GM04504 (cell line): ENCODE measurements around the gene BICRAL.
"Not testable (repeated sequence)": the region's sequence is repeated elsewhere in the genome, so short reads cannot be mapped to it uniquely, and the experiment has no call there.

ENCODE experiments used
- DNase-seq: peaks from one replicate; pipeline ENCODE4 v3.0.0-alpha.2; 2012; ENCODE audit warnings: low read depth

Gene BICRAL

DNA sequence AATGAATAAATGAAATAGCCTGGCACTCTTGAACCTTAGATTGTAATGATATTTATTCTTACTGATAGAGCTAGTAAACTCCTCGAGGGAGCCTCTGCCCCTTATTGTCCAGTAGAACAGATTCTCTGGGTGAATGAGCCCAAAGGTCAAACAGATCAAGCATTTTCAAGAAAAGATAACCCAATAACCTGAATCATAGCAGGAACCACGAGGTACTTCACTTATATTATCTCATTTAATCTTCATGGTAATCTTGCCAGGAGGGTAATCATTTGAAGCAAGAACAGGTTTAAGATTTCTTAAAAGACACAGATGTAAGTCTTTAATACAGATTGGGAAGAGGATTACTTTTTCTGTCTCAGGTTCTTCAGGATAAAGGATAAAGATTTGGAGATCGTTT lies 18.9 kb upstream of the BICRAL start:
- no peak for DNase-seq

DNA sequence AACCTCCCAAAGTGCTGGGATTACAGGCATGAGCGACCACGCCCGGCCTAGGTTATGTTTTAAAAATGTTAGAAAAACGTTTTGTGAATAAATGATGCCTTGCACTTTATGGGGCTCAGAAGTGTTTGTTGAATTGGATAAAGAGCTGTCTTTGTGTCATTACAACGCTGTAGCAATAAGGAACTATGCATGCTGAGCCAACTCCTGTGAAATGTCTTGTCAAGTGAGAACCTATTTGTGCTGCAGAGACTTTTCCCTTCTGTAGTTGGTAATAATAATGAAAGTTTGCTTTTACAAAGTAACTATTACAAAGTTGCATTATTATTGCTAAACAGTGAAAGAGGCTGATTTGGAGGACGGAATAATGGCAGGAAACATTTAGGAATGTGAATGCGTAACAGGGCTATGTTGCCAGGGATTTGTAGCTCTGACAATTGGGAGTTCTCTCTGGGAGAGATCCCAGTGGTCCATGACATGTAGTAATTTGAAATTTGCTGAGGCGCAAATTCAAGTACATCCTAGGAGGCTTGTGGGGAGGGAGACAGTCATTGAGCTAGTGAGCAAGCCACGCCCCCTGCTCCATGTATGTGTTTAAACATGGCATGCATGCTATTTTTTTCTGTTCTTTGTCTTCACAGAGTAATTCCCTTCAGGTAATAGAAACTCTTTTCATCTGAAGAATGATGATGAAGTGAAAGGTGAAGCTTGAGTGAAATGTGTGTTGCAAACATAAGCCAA lies 16.8 kb upstream of the BICRAL start:
- DNase-seq, result no peak

DNA sequence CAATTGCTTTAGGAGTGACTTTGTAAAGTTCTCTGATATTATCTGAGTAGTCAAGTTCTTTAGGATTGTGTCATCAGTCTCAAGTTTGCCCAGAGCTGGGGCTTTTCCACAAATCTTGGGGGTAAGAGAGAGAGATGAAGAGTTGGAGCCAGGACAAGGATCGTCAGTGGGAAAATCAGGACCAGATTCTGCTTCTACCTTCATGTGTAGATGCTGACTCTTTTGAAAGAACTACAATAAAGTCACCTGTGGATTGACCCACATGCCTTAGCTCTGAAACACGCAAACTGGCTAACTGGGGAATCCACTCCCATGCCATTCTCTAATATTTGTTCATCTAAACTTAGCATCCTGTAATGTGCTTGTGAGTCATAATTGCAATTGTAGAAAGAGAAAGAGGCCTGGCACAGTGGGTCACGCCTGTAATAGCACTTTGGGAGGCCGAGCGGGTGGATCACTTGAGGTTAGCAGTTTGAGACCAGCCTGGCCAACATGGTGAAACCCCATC lies 15.6 kb upstream of the BICRAL start:
- no peak for DNase-seq

DNA sequence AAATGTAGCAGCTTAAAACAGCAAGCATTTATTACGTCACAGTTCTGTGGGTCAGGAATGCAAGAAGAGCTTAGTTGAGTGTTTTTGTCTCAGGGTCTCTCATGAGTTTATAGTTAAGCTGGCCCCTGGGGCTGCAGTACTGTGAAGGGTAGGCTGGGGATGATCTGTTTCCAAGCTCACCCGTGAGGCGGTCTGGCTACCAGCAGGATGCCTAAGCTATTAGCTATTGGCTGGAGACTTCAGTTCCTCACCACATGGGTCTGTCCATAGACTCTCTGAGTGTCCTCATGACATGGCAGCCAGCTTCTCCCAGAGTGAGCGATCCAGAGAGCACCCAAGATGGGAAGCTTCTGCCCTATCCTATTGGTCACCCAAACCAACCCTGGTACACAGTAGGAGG lies 12.8 kb upstream of the BICRAL start:
- no peak for DNase-seq

DNA sequence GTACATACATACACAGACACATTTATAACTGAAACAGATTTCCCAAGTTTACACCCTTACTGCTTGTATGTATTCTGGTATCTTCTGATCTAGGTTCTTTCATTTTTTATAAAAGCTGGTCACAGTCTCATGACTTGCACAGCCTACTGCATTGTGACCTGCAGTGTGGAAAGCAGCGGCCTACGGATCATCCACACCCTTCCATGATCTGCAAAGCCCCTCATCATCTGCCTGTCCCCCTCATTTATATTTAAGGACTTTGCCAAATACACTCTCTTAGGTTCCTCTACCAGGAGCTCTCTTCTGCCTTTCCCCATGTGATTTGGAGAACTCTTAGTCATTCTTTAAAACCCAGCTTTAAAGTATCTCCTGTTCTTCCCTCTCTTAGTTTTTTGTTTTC lies 12.0 kb upstream of the BICRAL start:
- DNase-seq, result no peak

DNA sequence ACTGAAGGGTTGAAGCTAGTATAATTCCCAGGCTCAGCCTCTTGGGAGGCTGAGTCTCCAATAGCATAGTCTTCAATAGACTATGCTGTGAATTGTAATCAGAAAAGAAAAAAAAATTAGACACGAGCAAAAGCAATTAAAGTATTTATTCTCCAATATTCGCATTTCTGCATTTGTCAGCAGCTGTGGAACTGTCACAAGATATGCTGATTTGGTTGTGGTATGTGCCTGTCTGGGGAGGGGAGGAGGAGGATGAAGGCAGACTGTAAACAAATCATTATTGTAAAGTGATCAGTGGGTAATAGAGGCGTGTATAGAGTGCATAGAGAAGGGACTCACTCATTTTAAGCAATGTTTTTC lies 10.1 kb upstream of the BICRAL start:
- DNase-seq, result no peak

DNA sequence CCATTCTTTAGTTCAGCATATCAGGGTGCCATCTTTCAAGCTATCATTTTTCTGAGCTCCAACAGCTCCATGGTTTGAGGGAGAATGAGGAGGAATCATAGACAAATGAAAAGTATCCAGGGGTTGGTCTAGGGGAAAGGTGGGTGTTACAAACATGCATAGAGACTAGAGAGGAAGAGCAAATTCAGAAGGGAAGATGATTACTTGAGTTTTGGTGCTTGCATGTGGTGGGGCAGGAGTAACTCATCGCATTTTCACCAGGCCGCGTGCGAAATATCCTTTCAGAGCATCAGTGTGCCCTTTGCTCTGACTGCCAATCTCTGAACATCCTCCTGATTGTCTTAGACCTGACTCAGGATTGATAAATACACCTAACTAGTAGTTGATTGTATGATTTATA lies 7.7 kb upstream of the BICRAL start:
- DNase-seq, result no peak

DNA sequence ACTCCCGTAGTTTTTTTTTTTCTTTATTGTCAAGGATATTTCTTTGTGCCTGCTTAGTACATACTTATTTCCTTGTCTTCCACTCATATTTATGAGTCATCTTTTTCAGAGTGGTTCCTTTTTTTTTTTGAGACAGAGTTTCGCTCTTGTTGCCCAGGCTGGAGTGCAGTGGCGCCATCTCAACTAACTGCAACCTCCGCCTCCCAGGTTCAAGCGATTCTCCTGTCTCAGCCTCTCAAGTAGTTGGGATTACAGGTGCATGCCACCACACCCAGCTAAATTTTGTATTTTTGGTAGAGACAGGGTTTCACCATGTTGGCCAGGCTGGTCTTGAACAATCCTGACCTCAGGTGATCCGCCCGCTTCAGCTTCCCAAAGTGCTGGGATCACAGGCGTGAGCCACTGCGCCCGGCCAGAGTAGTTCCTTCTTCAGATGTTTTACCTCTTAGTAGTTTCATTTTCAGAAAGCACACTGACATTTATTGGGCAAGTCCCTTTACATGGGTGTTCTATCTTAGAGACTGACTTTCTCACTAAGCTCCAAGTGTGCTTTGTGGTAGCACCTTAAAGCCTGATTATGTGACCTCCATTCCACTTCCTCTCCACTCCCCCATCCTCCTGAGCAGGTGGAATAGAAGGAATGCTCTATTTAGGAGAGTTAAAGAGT lies 6.9 kb upstream of the BICRAL start:
- DNase-seq, result not testable (repeated sequence)

DNA sequence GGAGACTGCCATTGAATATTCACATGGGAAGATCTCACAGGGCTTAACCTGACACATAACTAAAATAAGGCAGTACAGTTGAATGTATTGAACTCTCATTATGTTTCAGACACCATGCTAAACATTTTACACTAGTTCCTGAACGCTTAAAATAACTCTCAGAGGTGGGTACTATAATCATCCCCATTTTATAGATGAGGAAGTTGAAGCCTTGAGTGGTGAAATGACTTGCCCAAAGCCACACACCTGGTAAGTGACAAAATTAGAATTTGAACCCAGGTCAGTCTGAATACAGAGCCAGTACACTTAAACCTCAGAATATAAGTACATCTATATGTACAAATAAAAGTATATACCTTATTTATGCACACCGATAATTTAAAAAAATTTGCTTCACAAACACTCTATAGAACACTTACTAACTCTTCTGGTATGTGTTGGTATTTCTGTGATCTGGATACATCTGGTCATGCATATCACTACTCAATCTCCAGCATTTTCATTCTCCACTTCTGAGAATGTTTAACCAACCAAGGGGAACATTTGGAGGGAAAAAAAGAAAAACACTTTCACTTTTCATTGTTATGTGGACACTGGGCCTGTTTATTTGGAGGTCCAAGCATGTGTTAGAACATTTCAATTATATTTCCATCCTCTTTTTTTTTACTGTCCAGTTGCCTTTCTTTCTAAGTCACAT lies 4.6 kb upstream of the BICRAL start:
- DNase-seq, result no peak

DNA sequence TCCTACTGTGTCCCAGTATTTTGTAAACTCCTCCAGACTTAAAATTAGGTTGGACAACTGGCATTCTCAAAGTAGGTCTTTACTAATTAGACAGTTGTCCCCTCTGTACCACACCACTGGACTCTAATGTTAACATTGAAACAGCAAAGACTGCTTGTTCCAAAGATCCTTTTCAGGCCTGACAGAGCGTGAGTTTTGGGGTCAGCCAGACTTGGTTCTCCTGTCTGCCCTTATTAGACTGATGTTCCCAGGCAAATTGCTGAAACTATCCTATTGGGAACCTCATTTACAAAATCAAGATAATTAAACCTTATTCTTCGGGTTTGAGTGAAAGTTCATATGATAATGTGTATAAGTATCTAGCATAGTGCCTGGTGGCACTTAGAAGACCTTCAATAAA lies 3.7 kb upstream of the BICRAL start:
- no peak for DNase-seq

DNA sequence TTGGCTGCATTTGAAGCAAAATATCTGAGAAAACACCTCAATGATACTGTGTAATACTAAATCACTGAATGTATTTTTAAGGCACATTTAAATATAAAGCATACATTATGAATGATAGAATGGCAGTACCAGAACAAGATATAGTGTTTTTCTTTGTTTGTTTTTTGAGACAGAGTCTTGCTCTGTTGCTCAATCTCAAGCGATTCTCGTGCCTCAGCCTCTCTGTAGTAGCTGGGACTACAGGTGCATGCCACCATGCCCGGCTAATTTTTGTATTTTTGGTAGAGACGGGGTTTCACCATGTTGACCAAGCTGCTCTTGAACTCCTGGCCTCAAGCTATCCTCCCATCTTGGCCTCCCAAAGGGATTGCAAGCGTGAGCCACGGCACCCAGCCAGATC lies 2.3 kb upstream of the BICRAL start:
- no peak for DNase-seq

DNA sequence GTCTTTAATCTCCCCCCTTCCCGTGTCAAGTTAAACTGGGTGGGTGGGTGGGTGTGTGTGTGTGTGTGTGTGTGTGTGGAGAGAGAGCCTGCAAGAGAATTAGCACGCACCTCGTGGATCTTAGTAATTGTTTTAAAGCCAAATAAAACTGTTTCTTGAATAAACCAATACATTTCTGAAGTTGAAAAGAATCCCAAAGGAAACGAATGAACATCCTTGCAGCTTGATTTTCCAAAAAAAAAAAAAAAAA lies 381 bp upstream of the BICRAL start:
- DNase-seq, result no peak

DNA sequence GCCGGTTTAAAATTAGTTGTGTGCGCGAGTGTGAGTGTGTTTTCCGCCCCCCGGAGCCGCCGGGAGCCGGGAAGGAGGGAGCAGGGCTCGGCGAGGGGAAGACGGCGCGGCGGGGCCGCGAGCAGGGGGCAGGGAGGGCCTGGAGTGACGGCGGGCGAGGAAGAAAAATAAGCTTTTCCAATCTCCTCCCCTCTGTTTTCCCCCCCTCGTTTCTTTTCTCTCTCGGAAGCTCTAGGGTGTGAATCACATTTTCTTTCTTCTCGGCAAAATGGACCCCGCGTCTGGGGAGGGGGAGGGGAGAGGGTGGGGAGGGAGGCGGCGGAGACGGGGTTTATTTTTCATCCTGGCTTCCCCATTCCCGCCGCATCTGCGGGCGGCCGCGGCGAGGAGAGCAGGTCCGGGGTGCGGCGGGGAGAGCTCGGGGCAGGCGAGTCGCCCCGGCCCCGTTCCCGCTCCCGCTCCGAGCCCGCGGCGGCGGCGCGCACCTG lies 881 bp downstream of the BICRAL start:
- DNase-seq, result peak; percentile 74

DNA sequence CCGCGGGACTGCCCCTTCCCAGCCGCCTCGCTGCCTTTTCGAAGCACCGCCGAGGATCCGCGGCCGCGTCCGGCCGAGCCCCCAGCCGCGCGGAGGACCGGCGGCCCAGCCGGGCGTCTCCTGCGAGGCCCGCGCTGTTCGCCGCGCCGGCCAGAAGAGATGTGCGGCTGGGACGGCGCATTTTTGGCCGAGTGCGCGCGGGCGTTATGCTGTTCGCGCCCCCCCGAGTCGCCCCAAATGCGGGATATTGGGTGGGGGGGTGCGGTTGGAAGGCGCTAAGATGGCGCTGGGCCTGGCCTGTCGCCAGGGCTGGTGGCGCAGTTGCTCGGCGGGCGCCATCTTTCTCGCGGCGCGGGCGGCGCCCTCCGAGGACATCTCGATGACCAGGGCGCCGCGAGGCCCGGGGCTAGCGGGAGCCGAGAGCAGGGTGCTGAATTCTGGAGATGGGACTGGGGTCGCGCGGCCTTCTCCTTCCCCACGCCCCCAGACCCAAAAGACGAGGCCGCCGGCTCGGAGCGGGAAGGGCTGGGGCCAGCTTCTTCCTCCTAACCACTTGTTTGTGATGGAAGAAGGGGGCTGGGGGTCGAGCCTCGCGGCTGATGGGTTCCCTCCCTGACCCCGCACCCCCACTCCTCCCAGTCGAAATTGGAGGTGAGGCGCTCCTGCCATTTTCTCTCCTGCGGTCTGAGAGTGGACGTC lies 1.5 kb downstream of the BICRAL start:
- DNase-seq, result peak; percentile 46

DNA sequence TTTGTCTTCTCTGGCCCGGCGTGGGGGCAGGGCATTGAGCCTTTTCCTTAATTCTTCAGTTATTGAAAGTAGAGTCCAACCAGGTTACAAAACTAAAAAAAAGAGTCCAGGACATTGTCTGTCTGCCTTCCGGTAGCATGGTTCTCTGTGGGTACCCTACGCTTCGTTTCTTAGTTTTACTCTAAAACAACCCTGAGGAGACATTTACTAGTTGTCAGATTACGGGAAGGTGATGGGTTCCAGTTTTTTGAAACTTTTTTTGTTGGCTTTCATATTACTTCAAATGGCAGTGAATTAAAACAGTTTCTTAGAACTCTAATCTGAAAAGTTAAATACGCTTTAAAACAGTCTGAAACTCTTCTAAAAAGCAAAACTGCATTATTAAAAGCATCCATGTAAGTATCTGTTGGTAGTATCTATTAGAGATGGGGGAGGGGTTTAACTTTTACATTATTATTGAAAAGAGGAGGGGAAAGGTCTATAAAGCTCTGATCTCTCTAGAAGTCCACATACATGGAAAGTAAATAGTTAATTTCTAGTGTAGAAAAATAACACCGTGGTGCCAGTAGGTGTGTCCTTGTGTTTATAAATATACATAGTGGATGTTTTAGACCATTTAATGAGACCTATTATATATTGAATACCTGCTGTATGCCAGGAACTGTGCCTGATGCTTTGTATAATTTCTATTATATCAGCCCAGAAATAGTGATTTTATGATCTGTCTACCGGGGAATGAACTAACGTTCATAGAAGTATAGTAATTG lies 2.2 kb downstream of the BICRAL start:
- DNase-seq, result no peak

DNA sequence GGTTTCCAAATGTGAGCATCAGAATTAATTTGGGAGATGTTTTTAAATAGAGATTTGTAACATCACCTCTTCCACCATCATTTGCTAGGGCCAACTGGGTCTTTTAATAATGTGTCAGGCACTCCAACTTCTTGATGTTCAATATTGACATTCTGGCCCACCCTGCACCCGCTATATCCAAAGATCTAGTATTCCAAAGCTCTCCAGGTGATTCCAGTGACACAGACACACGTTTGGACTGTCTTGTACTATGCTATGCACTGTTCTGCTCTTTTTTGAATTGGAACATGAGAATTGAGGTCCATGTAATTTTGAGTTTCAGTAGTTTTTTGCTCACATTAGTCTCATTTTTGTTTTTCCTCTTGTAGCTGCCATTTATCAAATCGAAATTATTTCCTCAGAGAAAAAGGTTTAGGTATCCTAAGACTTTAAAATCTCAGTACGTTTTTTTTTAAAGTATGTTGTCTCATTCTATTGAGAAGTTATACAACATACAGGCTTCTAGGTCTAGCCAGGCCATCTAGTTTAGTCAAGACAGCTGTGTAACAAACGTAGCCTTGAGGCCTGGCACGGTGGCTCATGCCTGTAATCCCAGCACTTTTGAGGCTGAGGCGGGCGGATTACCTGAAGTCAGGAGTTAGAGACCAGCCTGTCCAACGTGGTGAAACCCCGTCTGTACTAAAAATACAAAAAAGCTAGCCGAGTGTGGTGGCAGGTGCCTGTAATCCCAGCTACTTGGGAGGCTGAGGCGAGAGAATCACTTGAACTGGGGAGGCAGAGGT lies 3.1 kb downstream of the BICRAL start:
- DNase-seq, result no peak

DNA sequence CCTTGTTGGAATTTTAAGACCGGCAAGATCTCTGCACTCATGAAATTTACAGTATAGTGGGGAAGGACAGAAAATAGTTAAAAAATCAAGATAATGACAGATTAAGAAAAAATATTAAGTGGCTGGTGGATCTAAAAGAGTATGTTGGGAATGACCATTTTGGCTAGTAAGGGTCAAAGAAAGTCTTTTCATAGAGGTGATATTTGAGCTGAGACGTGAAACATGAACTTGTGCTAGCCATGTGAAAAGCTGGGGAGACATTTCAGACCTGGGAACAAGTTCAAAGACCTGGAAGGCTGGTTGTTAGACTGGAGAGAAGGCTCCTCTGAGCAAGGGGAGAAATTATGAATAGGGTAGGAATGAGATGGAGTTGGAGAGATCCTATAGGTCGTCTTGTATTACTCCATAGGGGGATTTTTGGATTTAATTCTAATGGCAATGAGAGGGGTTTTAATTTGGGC lies 4.7 kb downstream of the BICRAL start:
- no peak for DNase-seq

DNA sequence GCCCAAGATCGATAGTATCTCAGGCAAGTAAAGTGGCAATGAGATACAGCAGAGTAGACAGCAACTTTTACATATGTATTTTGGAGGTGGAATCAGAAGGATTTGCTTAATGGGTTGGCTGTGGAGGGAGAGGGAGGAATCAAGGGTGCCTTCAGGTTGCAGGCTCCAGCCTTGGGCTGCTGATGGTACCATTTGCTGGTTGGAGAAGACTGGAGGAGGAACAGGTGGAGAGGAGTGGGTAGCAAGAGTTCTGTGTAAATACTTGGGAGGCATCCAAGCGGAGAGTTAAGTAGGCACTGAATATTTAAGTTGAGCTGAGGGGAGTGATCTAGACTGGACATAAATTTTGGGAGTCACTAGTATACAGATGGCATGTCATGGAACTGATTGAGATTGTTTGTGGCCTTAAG lies 5.2 kb downstream of the BICRAL start:
- DNase-seq, result no peak

DNA sequence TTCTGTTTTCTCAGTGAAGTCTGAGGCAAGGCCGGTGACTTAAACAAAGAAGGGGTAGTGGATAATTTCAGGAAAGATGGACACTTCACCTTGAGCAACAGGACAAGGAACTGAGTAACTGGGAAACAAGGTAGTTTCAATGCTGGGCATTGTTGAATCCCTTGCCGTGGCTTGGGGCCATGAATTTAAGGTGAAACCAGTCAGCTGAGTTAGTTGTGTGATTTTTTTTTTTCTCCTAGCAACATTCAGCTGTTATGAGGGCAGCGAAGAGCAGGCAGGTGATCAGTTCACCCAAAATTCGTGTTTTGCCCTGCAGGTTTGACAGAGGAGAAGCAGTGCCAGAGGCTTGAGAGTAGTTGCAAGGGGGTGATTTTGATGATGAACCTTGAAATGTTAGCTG lies 6.8 kb downstream of the BICRAL start:
- no peak for DNase-seq

DNA sequence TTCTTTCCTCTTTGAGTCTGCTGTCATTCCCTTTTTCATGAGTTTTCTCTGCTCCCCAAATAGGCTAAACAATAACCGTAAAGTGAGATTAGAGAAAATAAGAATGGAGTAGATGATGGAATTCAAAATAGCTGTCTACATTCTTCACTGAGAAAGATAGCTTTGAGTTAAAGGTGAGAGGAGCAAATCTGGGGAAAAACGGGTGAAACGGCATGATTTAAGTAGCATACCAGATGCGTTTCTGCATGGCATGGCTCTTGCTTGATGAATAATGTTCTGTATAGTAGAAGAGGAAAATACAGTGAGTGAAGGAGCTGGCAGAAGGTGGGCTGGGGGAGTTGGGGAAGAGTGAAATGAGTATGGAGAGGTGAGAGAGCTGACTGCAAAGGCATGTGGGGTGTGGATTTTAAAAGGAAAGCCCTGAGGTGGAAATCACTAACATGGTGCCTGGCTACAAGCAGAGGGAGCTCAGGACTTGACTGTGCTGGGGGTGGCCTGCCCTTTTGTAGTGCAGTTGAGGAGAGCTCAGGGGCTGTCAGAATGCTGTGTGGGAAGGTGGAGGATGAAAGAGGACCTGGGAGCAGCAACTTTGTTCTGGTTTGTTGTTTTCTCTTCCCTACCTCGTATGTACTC lies 8.8 kb downstream of the BICRAL start:
- no peak for DNase-seq
